ENCODE measurements around the gene IREB2. TPM values are rescaled to one million over a fixed set of nuclear protein-coding genes. Genes with fewer than 3 reads are reported as not detected.

Gene IREB2
- total and polyA plus RNA-seq, 2 donors (not counting 1 experiment from before 2014, with no cell fraction given): 14.7 to 92.1 TPM

DNA sequence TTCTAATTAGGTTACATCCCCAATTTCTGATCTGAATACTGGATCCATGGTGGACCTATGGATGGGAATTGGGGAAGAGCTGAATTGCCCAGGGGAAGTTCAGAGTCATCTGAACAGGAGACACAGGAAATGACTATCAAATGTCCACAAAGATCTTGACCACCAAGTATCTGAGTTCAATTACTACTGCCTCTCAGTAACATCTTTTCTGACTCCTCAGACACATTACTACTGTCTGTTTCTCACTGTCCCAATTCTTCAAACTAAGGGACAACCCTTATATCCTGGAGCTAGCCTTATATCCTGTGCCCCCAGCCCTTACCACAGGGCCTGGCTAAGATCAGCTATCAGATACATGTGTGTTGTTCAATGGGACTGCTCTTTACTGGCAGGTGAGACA, 10.1 kb upstream of the IREB2 start:
- Mint-ChIP-seq H3K27ac (no peak overlapping the region), H3K4me1 (no peaks in the 10 kb centered on the region), H3K27me3 (peaks cover 47% of the 10 kb centered on the region), H3K9me3 (ENCODE audit: insufficient read depth) (peaks cover 2% of the 10 kb centered on the region), H3K4me3 (no peak overlapping the region)
- ATAC-seq (ENCODE audit: low read depth): no peak
- intact Hi-C loops (cut with micrococcal nuclease): no loop called here
- Histone ChIP-seq H4K20me1 (ENCODE audit: control insufficient read depth, insufficient read depth, low read length, poor library complexity, severe bottlenecking) (no peaks in the 10 kb centered on the region), H3K27me3 (replicated peaks in 1 of 4; ENCODE audit: control extremely low read depth in 1 of 4, control insufficient read depth in 3 of 4, insufficient read depth in 4 of 4, low read length in 3 of 4) (peaks cover 0 to 13% (median 1%) of the 10 kb centered on the region in 4 experiments), H2AFZ (ENCODE audit: insufficient read depth, low read depth, low read length, poor library complexity, severe bottlenecking) (no peak overlapping the region), H3K9ac (ENCODE audit: low read length) (no peak overlapping the region), H3K4me1 (ENCODE audit: control insufficient read depth in 2 of 2, insufficient read depth in 2 of 2, low read length in 2 of 2) (no peaks in the 10 kb centered on the region), H3K4me3 (ENCODE audit: control extremely low read depth in 1 of 5, extremely low read depth in 1 of 5, insufficient read depth in 1 of 5, low read depth in 2 of 5, low read length in 4 of 5) (no peak overlapping the region), H3K79me2 (ENCODE audit: control insufficient read depth, insufficient read depth, low read length) (no peaks in the 10 kb centered on the region), H3K4me2 (replicated peaks; ENCODE audit: low read depth, low read length, poor library complexity, severe bottlenecking) (no peak overlapping the region), H3K9me3 (ENCODE audit: control extremely low read depth in 1 of 3, control insufficient read depth in 2 of 3, insufficient read depth in 1 of 3, low read length in 2 of 3) (peaks cover 3 to 5% (median 4%) of the 10 kb centered on the region in 3 donors), H3K27ac (ENCODE audit: low read length in 2 of 2) (no peak overlapping the region), H3K36me3 (replicated peaks in 1 of 2; ENCODE audit: control extremely low read depth in 1 of 2, control insufficient read depth in 1 of 2, extremely low read depth in 1 of 2, insufficient read depth in 2 of 2, low read length in 1 of 2) (no peaks in the 10 kb centered on the region)
- CTCF ChIA-PET: interaction anchor here (1.4 kb wide), 1 partner anchor 22 kb away, joined by 3 read pairs; no protein-coding TSS in a partner anchor
- TF ChIP-seq, protein P1, sequence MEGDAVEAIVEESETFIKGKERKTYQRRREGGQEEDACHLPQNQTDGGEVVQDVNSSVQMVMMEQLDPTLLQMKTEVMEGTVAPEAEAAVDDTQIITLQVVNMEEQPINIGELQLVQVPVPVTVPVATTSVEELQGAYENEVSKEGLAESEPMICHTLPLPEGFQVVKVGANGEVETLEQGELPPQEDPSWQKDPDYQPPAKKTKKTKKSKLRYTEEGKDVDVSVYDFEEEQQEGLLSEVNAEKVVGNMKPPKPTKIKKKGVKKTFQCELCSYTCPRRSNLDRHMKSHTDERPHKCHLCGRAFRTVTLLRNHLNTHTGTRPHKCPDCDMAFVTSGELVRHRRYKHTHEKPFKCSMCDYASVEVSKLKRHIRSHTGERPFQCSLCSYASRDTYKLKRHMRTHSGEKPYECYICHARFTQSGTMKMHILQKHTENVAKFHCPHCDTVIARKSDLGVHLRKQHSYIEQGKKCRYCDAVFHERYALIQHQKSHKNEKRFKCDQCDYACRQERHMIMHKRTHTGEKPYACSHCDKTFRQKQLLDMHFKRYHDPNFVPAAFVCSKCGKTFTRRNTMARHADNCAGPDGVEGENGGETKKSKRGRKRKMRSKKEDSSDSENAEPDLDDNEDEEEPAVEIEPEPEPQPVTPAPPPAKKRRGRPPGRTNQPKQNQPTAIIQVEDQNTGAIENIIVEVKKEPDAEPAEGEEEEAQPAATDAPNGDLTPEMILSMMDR (IDR thresholded peaks at IDR 0.05): no peak
- TF ChIP-seq EZH2 (IDR thresholded peaks at IDR 0.05; ENCODE audit: borderline replicate concordance, insufficient read depth, low read depth, low read length, poor library complexity, severe bottlenecking): no peak
- POLR2A ChIA-PET: no interaction called here
- DNase-seq: no peak

DNA sequence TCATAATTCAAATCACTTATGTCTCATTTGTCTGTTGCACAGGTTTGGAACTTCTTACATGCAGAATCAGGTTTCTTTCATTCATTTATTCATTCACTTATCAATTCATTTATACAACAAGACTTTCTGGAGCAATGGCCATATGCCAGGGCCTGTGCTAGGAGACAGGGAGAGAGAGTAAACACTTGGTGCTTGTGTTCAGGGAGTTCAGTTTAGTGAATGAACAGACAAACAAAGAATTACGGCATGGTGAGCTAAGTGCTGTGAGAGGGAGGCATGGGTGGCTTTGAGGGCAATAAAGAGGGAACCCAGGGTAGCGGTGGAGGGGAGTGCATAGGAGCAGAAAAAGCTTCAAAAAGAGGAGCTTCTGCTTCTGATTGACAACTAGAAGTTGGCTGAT, 8.5 kb upstream of the IREB2 start:
- Histone ChIP-seq H3K9ac (ENCODE audit: low read length) (no peak overlapping the region), H4K20me1 (ENCODE audit: control insufficient read depth, insufficient read depth, low read length, poor library complexity, severe bottlenecking) (no peaks in the 10 kb centered on the region), H2AFZ (ENCODE audit: insufficient read depth, low read depth, low read length, poor library complexity, severe bottlenecking) (no peak overlapping the region), H3K4me1 (ENCODE audit: control insufficient read depth in 2 of 2, insufficient read depth in 2 of 2, low read length in 2 of 2) (no peaks in the 10 kb centered on the region), H3K27me3 (replicated peaks in 1 of 4; ENCODE audit: control extremely low read depth in 1 of 4, control insufficient read depth in 3 of 4, insufficient read depth in 4 of 4, low read length in 3 of 4) (peaks cover 0 to 13% (median 1%) of the 10 kb centered on the region in 4 experiments), H3K79me2 (ENCODE audit: control insufficient read depth, insufficient read depth, low read length) (no peaks in the 10 kb centered on the region), H3K4me2 (replicated peaks; ENCODE audit: low read depth, low read length, poor library complexity, severe bottlenecking) (no peak overlapping the region), H3K4me3 (ENCODE audit: control extremely low read depth in 1 of 5, extremely low read depth in 1 of 5, insufficient read depth in 1 of 5, low read depth in 2 of 5, low read length in 4 of 5) (no peak overlapping the region), H3K36me3 (replicated peaks in 1 of 2; ENCODE audit: control extremely low read depth in 1 of 2, control insufficient read depth in 1 of 2, extremely low read depth in 1 of 2, insufficient read depth in 2 of 2, low read length in 1 of 2) (no peaks in the 10 kb centered on the region), H3K27ac (ENCODE audit: low read length in 2 of 2) (no peak overlapping the region), H3K9me3 (ENCODE audit: control extremely low read depth in 1 of 3, control insufficient read depth in 2 of 3, insufficient read depth in 1 of 3, low read length in 2 of 3) (peaks cover 4 to 8% (median 5%) of the 10 kb centered on the region in 3 donors)
- WGBS (ENCODE audit: insufficient coverage): 93% methylated on average over 2 of the region's 2 CpGs
- intact Hi-C loops (cut with micrococcal nuclease): no loop called here
- ATAC-seq (ENCODE audit: low read depth): no peak
- H3K27me3 Mint-ChIP-seq: peaks cover 48% of the 10 kb centered on the region
- no peak overlapping the region for H3K4me3 Mint-ChIP-seq
- CTCF ChIA-PET: no interaction called here
- H3K4me1 Mint-ChIP-seq: no peaks in the 10 kb centered on the region
- no peak overlapping the region for H3K27ac Mint-ChIP-seq
- peaks cover 2% of the 10 kb centered on the region for H3K9me3 Mint-ChIP-seq (ENCODE audit: insufficient read depth)
- TF ChIP-seq, protein P1 (IDR thresholded peaks at IDR 0.05): no peak
- no peak for TF ChIP-seq EZH2 (IDR thresholded peaks at IDR 0.05; ENCODE audit: borderline replicate concordance, insufficient read depth, low read depth, low read length, poor library complexity, severe bottlenecking)
- POLR2A ChIA-PET: no interaction called here
- no peak for DNase-seq
